A549 (cell line): ENCODE results near the gene ARAP3. TPM values are rescaled to one million over a fixed set of nuclear protein-coding genes. Genes with fewer than 3 reads are reported as not detected.

Experiments used
- ATAC-seq, 2 experiments: fragments of 200-7000 bp in 1 of 2; fragments of >200 bp in 1 of 2; cut with Nextera tagmentation in 1 of 2; cut with Tn5 transposase in 1 of 2; 3 replicates each; pipeline versions ENCODE4 v1.8.0 to v1.9.1; 2018 to 2020; ENCODE audit warnings: mild to moderate bottlenecking in 1 of 2, moderate library complexity in 1 of 2
- CTCF ChIA-PET: fragments of 300-600 bp; sonication (Branson Sonifier 250); formaldehyde crosslinking; extraction: SDS; loops from one replicate; lab custom pipeline; 2021; ENCODE audit warnings: antibody characterized with exemption, inconsistent platforms; lab: Yijun Ruan, JAX
- POLR2A ChIA-PET: fragments of 350-600 bp; formaldehyde crosslinking; extraction: SDS; loops from one replicate; lab custom pipeline; 2021; ENCODE audit warnings: antibody characterized with exemption, inconsistent platforms; lab: Yijun Ruan, JAX
- DNase-seq, 2 experiments: peaks; one replicate each; pipeline versions ENCODE4 v3.0.0 to v3.0.0-alpha.2; 2011 to 2016; ENCODE audit warnings: low read depth in 1 of 2, low spot score in 1 of 2
- FAIRE-seq: peaks from 2 replicates; lab custom pipeline; 2011; peaks lifted over from hg19 to GRCh38; lab: Jason Lieb, UNC
- H3K27ac ChIP-seq, 2 experiments: fragments of >200 bp; sonication (Bioruptor Twin); formaldehyde crosslinking; 3 replicates each; pipeline ENCODE4 v1.5.1; 2016 to 2017
- H3K4me1 ChIP-seq: fragments of >200 bp; sonication (Bioruptor Twin); formaldehyde crosslinking; 3 replicates; pipeline ENCODE4 v1.6.1; 2016
- H3K4me2 ChIP-seq: fragments of >200 bp; sonication (Bioruptor Twin); formaldehyde crosslinking; 3 replicates; pipeline ENCODE4 v1.6.1; 2016
- H3K4me3 ChIP-seq: fragments of >200 bp; sonication (Bioruptor Twin); formaldehyde crosslinking; 3 replicates; pipeline ENCODE4 v1.5.1; 2016
- H3K9me3 ChIP-seq: fragments of >200 bp; sonication (Bioruptor Twin); formaldehyde crosslinking; 3 replicates; pipeline ENCODE4 v1.6.1; 2016
- ATOH8 ChIP-seq: fragments of 250-450 bp; sonication (Bioruptor Pico); IDR thresholded peaks from 2 replicates; pipeline ENCODE4 v1.5.0; 2020; ENCODE audit warnings: low read depth, mild to moderate bottlenecking, moderate library complexity
- BCL3 ChIP-seq: fragments of >200 bp; sonication (Bioruptor Twin); formaldehyde crosslinking; IDR thresholded peaks from 3 replicates; pipeline ENCODE4 v1.6.1; 2016
- CBX8 ChIP-seq: fragments of 200-600 bp; sonication (generic); IDR thresholded peaks from 2 replicates; pipeline ENCODE4 v1.6.1; 2016
- CHD4 ChIP-seq: fragments of 200-600 bp; sonication (generic); IDR thresholded peaks from 2 replicates; pipeline ENCODE4 v1.6.1; 2016; ENCODE audit warnings: antibody characterized with exemption, mild to moderate bottlenecking, borderline replicate concordance
- EHMT2 ChIP-seq: fragments of 200-600 bp; sonication (generic); IDR thresholded peaks from 2 replicates; pipeline ENCODE4 v1.6.1; 2016; ENCODE audit warnings: antibody characterized with exemption, low read depth, mild to moderate bottlenecking, moderate library complexity
- ESRRA ChIP-seq: fragments of 150-350 bp; IDR thresholded peaks from 2 replicates; pipeline ENCODE4 v1.6.1; 2014; ENCODE audit warnings: mild to moderate bottlenecking, low read length, borderline replicate concordance
- FOSB ChIP-seq: fragments of 250-450 bp; sonication (Bioruptor Pico); IDR thresholded peaks from 2 replicates; pipeline ENCODE4 v1.5.0; 2020; ENCODE audit warnings: mild to moderate bottlenecking, moderate library complexity
- FOSL2 ChIP-seq, 2 experiments: fragments of 450-650 bp in 1 of 2; fragments of >200 bp in 1 of 2; sonication (Bioruptor Twin) in 1 of 2; formaldehyde crosslinking; IDR thresholded peaks; 2 replicates each; pipeline versions ENCODE4 v1.5.0 to v1.6.1; 2016 to 2020; ENCODE audit warnings: mild to moderate bottlenecking in 1 of 2, moderate library complexity in 1 of 2
- FOXS1 ChIP-seq: fragments of 250-450 bp; sonication (Bioruptor Pico); IDR thresholded peaks from 2 replicates; pipeline ENCODE4 v1.5.0; 2020; ENCODE audit warnings: mild to moderate bottlenecking, moderate library complexity
- GATA3 ChIP-seq: IDR thresholded peaks from 2 replicates; pipeline ENCODE4 v1.6.1; 2012; ENCODE audit warnings: borderline replicate concordance
- HDAC2 ChIP-seq: fragments of 200-600 bp; sonication (generic); IDR thresholded peaks from 2 replicates; pipeline ENCODE4 v1.6.1; 2016
- HEYL ChIP-seq: fragments of 250-450 bp; sonication (Bioruptor Pico); IDR thresholded peaks from 2 replicates; pipeline ENCODE4 v1.8.0; 2021; ENCODE audit warnings: mild to moderate bottlenecking, moderate library complexity
- HOXA7 ChIP-seq: fragments of 250-450 bp; sonication (Bioruptor Pico); IDR thresholded peaks from 2 replicates; pipeline ENCODE4 v1.5.0; 2020; ENCODE audit warnings: mild to moderate bottlenecking, moderate library complexity
- JUNB ChIP-seq: fragments of >200 bp; sonication (Bioruptor Twin); formaldehyde crosslinking; IDR thresholded peaks from 2 replicates; pipeline ENCODE4 v1.6.1; 2016
- KDM5A ChIP-seq: fragments of 200-600 bp; sonication (generic); IDR thresholded peaks from 2 replicates; pipeline ENCODE4 v1.6.1; 2016; ENCODE audit warnings: antibody characterized with exemption, mild to moderate bottlenecking
- POLR2AphosphoS2 ChIP-seq: conservative IDR thresholded peaks from 2 replicates; pipeline ENCODE4 v1.6.1; 2012; ENCODE audit warnings: low read length, improper control_type of control experiment, inconsistent platforms
- RARB ChIP-seq: fragments of 250-450 bp; sonication (Bioruptor Pico); IDR thresholded peaks from 2 replicates; pipeline ENCODE4 v1.8.0; 2021; ENCODE audit warnings: mild to moderate bottlenecking, moderate library complexity
- RCOR1 ChIP-seq: fragments of 150-350 bp; IDR thresholded peaks from 2 replicates; pipeline ENCODE4 v1.6.1; 2014; ENCODE audit warnings: antibody characterized with exemption, low read length, low read depth
- RFX5 ChIP-seq: fragments of 450-650 bp; IDR thresholded peaks from 2 replicates; pipeline ENCODE4 v1.7.1; 2014; ENCODE audit warnings: antibody characterized with exemption, mild to moderate bottlenecking, moderate library complexity
- SMC3 ChIP-seq: fragments of >200 bp; sonication (Bioruptor Twin); formaldehyde crosslinking; IDR thresholded peaks from 3 replicates; pipeline ENCODE4 v1.6.1; 2018; ENCODE audit warnings: inconsistent platforms
- TFCP2L1 ChIP-seq: fragments of 250-450 bp; sonication (Bioruptor Pico); IDR thresholded peaks from 2 replicates; pipeline ENCODE4 v1.5.0; 2021; ENCODE audit warnings: mild to moderate bottlenecking
- ZC3H11A ChIP-seq: fragments of 450-650 bp; IDR thresholded peaks from 2 replicates; pipeline ENCODE4 v1.6.1; 2014; ENCODE audit warnings: antibody characterized with exemption, mild to moderate bottlenecking
- ZFP36 ChIP-seq: fragments of 450-650 bp; IDR thresholded peaks from 2 replicates; pipeline ENCODE4 v1.6.1; 2014; ENCODE audit warnings: borderline replicate concordance; ENCODE audit not compliant: partially characterized antibody
- ZNF302 ChIP-seq: fragments of 250-450 bp; sonication (Bioruptor Pico); IDR thresholded peaks from 2 replicates; pipeline ENCODE4 v1.9.0; 2021; ENCODE audit warnings: inconsistent platforms, mild to moderate bottlenecking, moderate library complexity
- ZSCAN20 ChIP-seq: fragments of 250-450 bp; sonication (Bioruptor Pico); IDR thresholded peaks from 2 replicates; pipeline ENCODE4 v1.8.0; 2022; ENCODE audit warnings: mild to moderate bottlenecking, moderate library complexity
- WGBS: methylation state at CpG from one replicate; pipeline ENCODE4 v1.1.6; 2017; ENCODE audit errors: missing lambda C conversion rate; 5-methylcytosine and 5-hydroxymethylcytosine counted together
- polyA plus RNA-seq, 4 experiments: library from polyadenylated mRNA; depleted of rRNA in 3 of 4; stranded (reverse); fragments of >200 nt; fragmentation: RNase III in 1 of 4; extraction: RNeasy Plus Mini Kit Qiagen cat#74134 plus additional on column Dnase treatment in 1 of 4; gene quantifications; 2 replicates in 3 of 4; 3 replicates in 1 of 4; pipeline ENCODE4 v1.2.3, GENCODE V29; 2011 to 2017
- TF ChIP-seq, protein P1 (sequence below): fragments of 250-450 bp; sonication (Bioruptor Pico); IDR thresholded peaks from 2 replicates; pipeline ENCODE4 v1.5.0; 2021; ENCODE audit warnings: mild to moderate bottlenecking, moderate library complexity, borderline replicate concordance
- TF ChIP-seq, protein P2 (sequence below): IDR thresholded peaks from 2 replicates; pipeline ENCODE4 v1.6.1; 2012

ARAP3 gene
- polyA plus RNA-seq, 2 of the 4 experiments (the other 2 are of a cell fraction) = 3.0 to 6.6 TPM

DNA sequence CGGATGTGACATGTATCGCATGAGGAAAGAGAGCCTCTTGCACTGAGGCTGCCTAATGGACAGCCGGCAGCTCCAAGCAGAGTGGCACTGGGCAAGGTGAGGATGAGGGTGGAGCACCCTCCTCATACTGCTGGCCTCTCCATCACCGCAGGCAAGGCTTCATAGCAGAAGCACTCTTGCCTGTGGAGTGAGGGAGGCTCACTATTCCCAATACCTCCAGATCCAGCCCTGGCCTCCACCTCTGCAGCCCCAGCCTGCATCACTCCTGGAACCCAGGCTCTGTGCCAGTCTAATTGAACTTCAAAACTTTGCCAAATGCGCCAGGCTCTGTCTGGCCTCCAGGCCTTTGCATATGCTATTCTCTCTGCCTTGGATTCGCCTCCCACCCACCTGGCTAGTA, 29.7 kb upstream of the ARAP3 start:
- Histone ChIP-seq H3K4me1 (peaks cover 21% of the 10 kb centered on the region), H3K27ac (no peak overlapping the region), H3K4me2 (no peak overlapping the region), H3K4me3 (no peak overlapping the region), H3K9me3 (no peaks in the 10 kb centered on the region)
- WGBS = 92% methylated on average over 6 of the region's 6 CpGs
- no peak for FAIRE-seq
- TF ChIP-seq RCOR1 = no peak
- TF ChIP-seq BCL3 = no peak
- no peak for TF ChIP-seq CBX8
- no peak for TF ChIP-seq ESRRA
- TF ChIP-seq RFX5 = no peak
- TF ChIP-seq ATOH8 (CRISPR knock-in tag) = no peak
- no peak for TF ChIP-seq CHD4
- no peak for TF ChIP-seq HOXA7 (CRISPR knock-in tag)
- no peak for TF ChIP-seq HDAC2
- TF ChIP-seq FOXS1 (CRISPR knock-in tag) = no peak
- TF ChIP-seq ZFP36 = no peak
- no peak for TF ChIP-seq POLR2AphosphoS2
- TF ChIP-seq ZC3H11A = no peak
- TF ChIP-seq RARB (CRISPR knock-in tag) = no peak
- TF ChIP-seq SMC3 = no peak
- TF ChIP-seq, protein P1, sequence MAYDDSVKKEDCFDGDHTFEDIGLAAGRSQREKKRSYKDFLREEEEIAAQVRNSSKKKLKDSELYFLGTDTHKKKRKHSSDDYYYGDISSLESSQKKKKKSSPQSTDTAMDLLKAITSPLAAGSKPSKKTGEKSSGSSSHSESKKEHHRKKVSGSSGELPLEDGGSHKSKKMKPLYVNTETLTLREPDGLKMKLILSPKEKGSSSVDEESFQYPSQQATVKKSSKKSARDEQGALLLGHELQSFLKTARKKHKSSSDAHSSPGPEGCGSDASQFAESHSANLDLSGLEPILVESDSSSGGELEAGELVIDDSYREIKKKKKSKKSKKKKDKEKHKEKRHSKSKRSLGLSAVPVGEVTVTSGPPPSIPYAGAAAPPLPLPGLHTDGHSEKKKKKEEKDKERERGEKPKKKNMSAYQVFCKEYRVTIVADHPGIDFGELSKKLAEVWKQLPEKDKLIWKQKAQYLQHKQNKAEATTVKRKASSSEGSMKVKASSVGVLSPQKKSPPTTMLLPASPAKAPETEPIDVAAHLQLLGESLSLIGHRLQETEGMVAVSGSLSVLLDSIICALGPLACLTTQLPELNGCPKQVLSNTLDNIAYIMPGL (CRISPR knock-in tag) = no peak
- no peak for TF ChIP-seq GATA3
- no peak for ATAC-seq
- POLR2A ChIA-PET = no interaction called here
- CTCF ChIA-PET = interaction anchor here (1.3 to 7.8 kb wide), 5 partner anchors 10 to 249 kb away, joined by 4 to 58 read pairs (median 12); partner anchors contain the start of gene PCDH1
- no peak for DNase-seq

DNA sequence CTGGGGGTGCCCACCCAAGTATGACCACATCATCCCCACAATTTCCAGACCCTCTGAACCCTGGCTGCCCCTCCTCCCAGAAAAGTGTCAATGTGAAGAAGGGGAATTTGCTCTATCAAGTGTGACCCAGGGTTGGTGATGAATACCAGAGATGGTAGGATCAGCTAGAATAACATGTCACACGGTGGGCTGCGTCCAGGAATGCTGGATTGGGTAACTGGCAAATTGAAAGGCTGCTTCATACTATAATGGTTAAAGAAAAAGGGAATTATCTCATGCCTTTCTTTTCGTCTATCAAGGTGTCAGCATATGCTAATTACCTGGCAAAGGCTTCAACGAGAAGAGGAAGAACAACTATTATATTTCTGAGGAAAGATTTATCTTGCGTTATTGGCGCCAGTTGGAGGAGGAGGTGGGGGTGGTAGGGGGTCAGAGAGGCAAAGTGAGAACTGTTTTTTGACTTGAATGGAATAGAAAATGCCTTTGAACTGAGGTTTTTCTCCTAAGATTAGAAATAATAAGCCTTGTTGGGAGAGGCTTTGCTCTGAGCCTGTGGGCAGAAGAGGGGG, 27.8 kb upstream of the ARAP3 start:
- TF ChIP-seq ZNF302 (CRISPR knock-in tag) (no peak), ESRRA (no peak), FOSB (CRISPR knock-in tag) (no peak), JUNB (no peak), ZSCAN20 (CRISPR knock-in tag) (no peak), CHD4 (no peak), ZC3H11A (no peak), EHMT2 (no peak), FOSL2 (IDR thresholded peaks at IDR 0.05) (no peak), FOSL2 (CRISPR knock-in tag; IDR thresholded peaks at IDR 0.05) (no peak), HEYL (CRISPR knock-in tag) (no peak), KDM5A (no peak), TFCP2L1 (CRISPR knock-in tag) (no peak), RCOR1 (no peak)
- TF ChIP-seq, protein P1 (CRISPR knock-in tag) = no peak
- TF ChIP-seq, protein P2, sequence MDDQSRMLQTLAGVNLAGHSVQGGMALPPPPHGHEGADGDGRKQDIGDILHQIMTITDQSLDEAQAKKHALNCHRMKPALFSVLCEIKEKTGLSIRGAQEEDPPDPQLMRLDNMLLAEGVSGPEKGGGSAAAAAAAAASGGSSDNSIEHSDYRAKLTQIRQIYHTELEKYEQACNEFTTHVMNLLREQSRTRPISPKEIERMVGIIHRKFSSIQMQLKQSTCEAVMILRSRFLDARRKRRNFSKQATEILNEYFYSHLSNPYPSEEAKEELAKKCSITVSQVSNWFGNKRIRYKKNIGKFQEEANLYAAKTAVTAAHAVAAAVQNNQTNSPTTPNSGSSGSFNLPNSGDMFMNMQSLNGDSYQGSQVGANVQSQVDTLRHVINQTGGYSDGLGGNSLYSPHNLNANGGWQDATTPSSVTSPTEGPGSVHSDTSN = no peak
- POLR2A ChIA-PET = no interaction called here

More for the DNA sequence above, 27.8 kb upstream of the ARAP3 start:
- no peaks in the 10 kb centered on the region for H3K9me3 ChIP-seq
- no peak overlapping the region for H3K4me2 ChIP-seq
- 49% methylated on average over 6 of the region's 6 CpGs for WGBS
- H3K4me3 ChIP-seq = no peak overlapping the region
- H3K27ac ChIP-seq = no peak overlapping the region
- DNase-seq (no peak), ATAC-seq (no peak), FAIRE-seq (no peak)
- CTCF ChIA-PET = interaction anchor here (1.8 to 7.8 kb wide), 5 partner anchors 8 to 251 kb away, joined by 4 to 58 read pairs (median 12); partner anchors contain the start of gene PCDH1
- H3K4me1 ChIP-seq = peaks cover 15% of the 10 kb centered on the region
